IgD-negative memory B cell (primary cell): ENCODE data around the gene IL5. TPM values are rescaled to one million over a fixed set of nuclear protein-coding genes. Genes with fewer than 3 reads are reported as not detected.
A peak's percentile ranks its signal among the peaks of the same experiment; 100 is the strongest.

Experiments
- H3K27ac Mint-ChIP-seq, 3 donors: one replicate each; pipeline ENCODE4 v1.8.0; 2020 to 2022; ENCODE audit warnings: mild to moderate bottlenecking in 3 of 3, mixed read lengths in 3 of 3, moderate library complexity in 1 of 3
- H3K27me3 Mint-ChIP-seq: one replicate; pipeline ENCODE4 v1.8.0; 2021; ENCODE audit warnings: mixed read lengths
- H3K36me3 Mint-ChIP-seq: one replicate; pipeline ENCODE4 v1.8.0; 2020; ENCODE audit warnings: mild to moderate bottlenecking, mixed read lengths
- H3K4me1 Mint-ChIP-seq, 3 donors: one replicate each; pipeline ENCODE4 v1.8.0; 2020 to 2022; ENCODE audit warnings: mixed read lengths in 3 of 3, mild to moderate bottlenecking in 1 of 3
- H3K4me3 Mint-ChIP-seq, 4 donors: one replicate each; pipeline ENCODE4 v1.8.0; 2020 to 2022; ENCODE audit warnings: mild to moderate bottlenecking in 4 of 4, mixed read lengths in 4 of 4, moderate library complexity in 3 of 4
- H3K9me3 Mint-ChIP-seq, 3 donors: one replicate each; pipeline ENCODE4 v1.8.0; 2020 to 2021; ENCODE audit warnings: mixed read lengths in 3 of 3, mild to moderate bottlenecking in 1 of 3
- polyA plus RNA-seq: library from polyadenylated mRNA; unstranded; fragments of 300-500 nt; fragmentation: Illumina TruSeq; gene quantifications from one replicate; pipeline ENCODE4 v1.2.3, GENCODE V29; 2021

IL5 gene
- polyA plus RNA-seq, 1 donor from 2014 or later = not detected

GRCh38 chr5:132497488-132497997 lies 45.8 kb downstream of the IL5 start:
- peaks cover 34 to 45% (median 42%) of the 10 kb centered on the region in 3 donors for H3K4me1 Mint-ChIP-seq
- no peaks in the 10 kb centered on the region for H3K27me3 Mint-ChIP-seq
- H3K27ac Mint-ChIP-seq = peak overlapping the region; percentile 88 to 97 (median 95)
- no peaks in the 10 kb centered on the region for H3K36me3 Mint-ChIP-seq
- peak overlapping the region; percentile 80 to 97 (median 94) for H3K4me3 Mint-ChIP-seq
- H3K9me3 Mint-ChIP-seq = no peaks in the 10 kb centered on the region

GRCh38 chr5:132496631-132497487 lies 46.5 kb downstream of the IL5 start:
- peak overlapping the region; percentile 80 to 97 (median 94) for H3K4me3 Mint-ChIP-seq
- H3K9me3 Mint-ChIP-seq = no peaks in the 10 kb centered on the region
- no peaks in the 10 kb centered on the region for H3K36me3 Mint-ChIP-seq

GRCh38 chr5:132496191-132496630 lies 47.1 kb downstream of the IL5 start:
- H3K27me3 Mint-ChIP-seq = no peaks in the 10 kb centered on the region
- H3K4me3 Mint-ChIP-seq = peak overlapping the region; percentile 80 to 97 (median 94)
- no peaks in the 10 kb centered on the region for H3K36me3 Mint-ChIP-seq

More at GRCh38 chr5:132496631-132497487, 46.5 kb downstream of the IL5 start:
- H3K27ac Mint-ChIP-seq = peak overlapping the region; percentile 88 to 97 (median 95)
- H3K4me1 Mint-ChIP-seq = peaks cover 38 to 49% (median 47%) of the 10 kb centered on the region in 3 donors
- no peaks in the 10 kb centered on the region for H3K27me3 Mint-ChIP-seq

GRCh38 chr5:132495667-132496190 lies 47.6 kb downstream of the IL5 start:
- Mint-ChIP-seq H3K4me3 (peak overlapping the region; percentile 80 to 97 (median 94)), H3K27ac (peak overlapping the region; percentile 77 to 97 (median 88)), H3K36me3 (no peaks in the 10 kb centered on the region), H3K27me3 (no peaks in the 10 kb centered on the region), H3K9me3 (no peaks in the 10 kb centered on the region), H3K4me1 (peaks cover 32 to 51% (median 48%) of the 10 kb centered on the region in 3 donors)

More at GRCh38 chr5:132496191-132496630, 47.1 kb downstream of the IL5 start:
- Mint-ChIP-seq H3K27ac (peak overlapping the region; percentile 77 to 97 (median 88)), H3K4me1 (peaks cover 37 to 53% (median 51%) of the 10 kb centered on the region in 3 donors), H3K9me3 (no peaks in the 10 kb centered on the region)

GRCh38 chr5:132493821-132494220 lies 49.5 kb downstream of the IL5 start:
- Mint-ChIP-seq H3K4me1 (peaks cover 28 to 49% (median 46%) of the 10 kb centered on the region in 3 donors), H3K27me3 (no peaks in the 10 kb centered on the region), H3K4me3 (peak overlapping the region in 3 of 4 donors; percentile 2 to 88 (median 80)), H3K27ac (peak overlapping the region; percentile 55 to 88 (median 76)), H3K9me3 (no peaks in the 10 kb centered on the region), H3K36me3 (peaks cover 4% of the 10 kb centered on the region)

GRCh38 chr5:132493241-132493640 lies 50.1 kb downstream of the IL5 start:
- H3K36me3 Mint-ChIP-seq = peaks cover 4% of the 10 kb centered on the region
- peak overlapping the region in 1 of 4 donors; percentile 80 for H3K4me3 Mint-ChIP-seq
- no peaks in the 10 kb centered on the region for H3K9me3 Mint-ChIP-seq
- peak overlapping the region; percentile 53 to 88 (median 76) for H3K27ac Mint-ChIP-seq
- H3K27me3 Mint-ChIP-seq = no peaks in the 10 kb centered on the region
- H3K4me1 Mint-ChIP-seq = peaks cover 31 to 50% (median 47%) of the 10 kb centered on the region in 3 donors

- Mint-ChIP-seq H3K4me3 (peak overlapping the region; percentile 80 to 98 (median 90)), H3K36me3 (peaks cover 8% of the 10 kb centered on the region), H3K27me3 (no peaks in the 10 kb centered on the region), H3K4me1 (peaks cover 37 to 56% (median 54%) of the 10 kb centered on the region in 3 donors), H3K9me3 (no peaks in the 10 kb centered on the region), H3K27ac (peak overlapping the region; percentile 88 to 98 (median 97))
These were observed 50.8 kb downstream of the IL5 start for GRCh38 chr5:132492386-132493125.

Other genes starting within 250 kb of the IL5 start
- gene SLC22A4, start 249.1 kb downstream of the IL5 start, polyA plus RNA-seq = not detected
- 1.9 TPM for gene SLC22A5, start 173.8 kb downstream of the IL5 start, polyA plus RNA-seq
- gene IRF1, start 52.7 kb downstream of the IL5 start, polyA plus RNA-seq = 207 TPM
- 33.4 TPM for gene RAD50, start 13.5 kb upstream of the IL5 start, polyA plus RNA-seq
- gene IL13, start 114.7 kb upstream of the IL5 start, polyA plus RNA-seq = not detected
- gene IL4, start 130.5 kb upstream of the IL5 start, polyA plus RNA-seq = not detected
- 11.1 TPM for gene KIF3A, start 194.0 kb upstream of the IL5 start, polyA plus RNA-seq
- gene CCNI2, start 203.9 kb upstream of the IL5 start, polyA plus RNA-seq = 0.51 TPM
- gene SEPTIN8, start 233.7 kb upstream of the IL5 start, polyA plus RNA-seq = 1.1 TPM